Spleen (tissue), 7 donors: ENCODE measurements around the gene WFDC1.

Experiments
- CTCF ChIP-seq, 11 experiments: fragments of 200-600 bp in 7 of 11; fragments of 450-650 bp in 4 of 11; sonication (generic) in 4 of 11; IDR thresholded peaks in 8 of 11; conservative IDR thresholded peaks in 3 of 11; 1 replicate in 7 of 11; 2 replicates in 4 of 11; pipeline versions ENCODE4 v1.4.0 to v1.8.0; 2016 to 2021; ENCODE audit warnings: antibody characterized with exemption in 11 of 11, inconsistent platforms in 4 of 11, mild to moderate bottlenecking in 1 of 11
- POLR2A ChIP-seq, 3 donors: fragments of 450-650 bp; IDR thresholded peaks; one replicate each; pipeline ENCODE4 v1.5.1; 2017; ENCODE audit warnings: antibody characterized with exemption in 3 of 3, mild to moderate bottlenecking in 1 of 3
- donor health status: DM: no; HTN: no; CAD: no; lungs with moderate emphysema.
- donor health status: DM: no; HTN: no; CAD: no.
- donor health status: DM: no; HTN: no; CAD: no.

GRCh38 chr16:84356176-84356575, 61.5 kb downstream of the WFDC1 start:
- no peak for TF ChIP-seq CTCF (IDR thresholded peaks at IDR 0.05 in 8 of 11, conservative IDR thresholded peaks at IDR 0.05 in 3 of 11)
- no peak for TF ChIP-seq POLR2A (IDR thresholded peaks at IDR 0.05)
